ENCODE measurements around the gene RFC2. TPM values are rescaled to one million over a fixed set of nuclear protein-coding genes. Genes with fewer than 3 reads are reported as not detected.

The RFC2 gene
- total RNA-seq, 1 experiment from 2014 or later = 75.6 TPM

DNA sequence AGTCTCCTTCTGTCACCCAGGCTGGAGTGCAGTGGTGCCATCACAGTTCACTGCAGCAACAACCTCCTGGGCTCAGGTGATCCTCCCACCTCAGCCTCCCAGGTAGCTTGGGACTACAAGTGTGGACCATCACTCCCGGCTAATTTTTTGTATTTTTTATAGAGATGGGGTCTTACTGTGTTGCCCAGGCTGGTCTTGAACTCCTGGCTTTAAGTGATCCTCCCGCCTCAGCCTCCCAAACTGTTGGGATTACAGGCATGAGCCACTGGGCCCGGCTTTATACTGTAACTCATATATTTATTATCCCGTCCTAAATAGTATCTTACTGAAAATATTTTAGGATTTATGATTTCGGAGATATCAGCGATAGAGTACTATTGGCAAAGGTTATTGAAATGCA is 69.2 kb downstream of the RFC2 start:
- ChIA-PET CTCF (no interaction called here), POLR2A (interaction anchor here (2.0 kb wide), 1 partner anchor 11 kb away, joined by 5 read pairs; the partner anchor contains the start of gene EIF4H), RAD21 (ENCODE audit: low non-redundant PET in 1 of 2, low total read pairs in 2 of 2, uncharacterized antibody in 2 of 2, unreplicated experiment in 2 of 2) (no interaction called here)
- no peak overlapping the region for H2AFZ ChIP-seq (ENCODE audit: low read depth, low read length, poor library complexity, severe bottlenecking)
- H3K27me3 ChIP-seq (ENCODE audit: insufficient read depth, low read length) = no peaks in the 10 kb centered on the region
- ATAC-seq (no peak), DNase-seq (ENCODE audit: low read depth, low spot score) (no peak)
- H3K36me3 ChIP-seq (ENCODE audit: control insufficient read depth in 1 of 2, insufficient read depth in 2 of 2, low read length in 2 of 2) = peaks cover 23 to 46% of the 10 kb centered on the region in 2 experiments
- H3K4me2 ChIP-seq (ENCODE audit: low read length) = no peak overlapping the region
- H3K4me3 ChIP-seq (replicated peaks in 1 of 2; ENCODE audit: low read depth in 1 of 2, low read length in 2 of 2) = no peak overlapping the region
- H3K9me2 ChIP-seq (ENCODE audit: insufficient read depth) = no peaks in the 10 kb centered on the region
- TF ChIP-seq JUND (IDR thresholded peaks at IDR 0.05) (no peak), YY1 (IDR thresholded peaks at IDR 0.05; ENCODE audit: extremely low read depth, insufficient replicate concordance, low read depth, low read length) (no peak), ELF1 (IDR thresholded peaks at IDR 0.05; ENCODE audit: borderline replicate concordance, low read depth) (no peak), POLR2A (IDR thresholded peaks at IDR 0.05; ENCODE audit: borderline replicate concordance, extremely low read depth, insufficient read depth, insufficient read length) (no peak), SP1 (IDR thresholded peaks at IDR 0.05; ENCODE audit: low read depth) (no peak), FOSL1 (IDR thresholded peaks at IDR 0.05; ENCODE audit: low read depth) (no peak), CBX3 (IDR thresholded peaks at IDR 0.05; ENCODE audit: low read depth) (no peak), ZFX (IDR thresholded peaks at IDR 0.05) (no peak), CEBPB (IDR thresholded peaks at IDR 0.05; ENCODE audit: low read depth) (no peak)
- TF ChIP-seq, protein P1, sequence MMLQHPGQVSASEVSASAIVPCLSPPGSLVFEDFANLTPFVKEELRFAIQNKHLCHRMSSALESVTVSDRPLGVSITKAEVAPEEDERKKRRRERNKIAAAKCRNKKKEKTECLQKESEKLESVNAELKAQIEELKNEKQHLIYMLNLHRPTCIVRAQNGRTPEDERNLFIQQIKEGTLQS (IDR thresholded peaks at IDR 0.05) = no peak
- TF ChIP-seq, protein P2, sequence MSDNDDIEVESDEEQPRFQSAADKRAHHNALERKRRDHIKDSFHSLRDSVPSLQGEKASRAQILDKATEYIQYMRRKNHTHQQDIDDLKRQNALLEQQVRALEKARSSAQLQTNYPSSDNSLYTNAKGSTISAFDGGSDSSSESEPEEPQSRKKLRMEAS (IDR thresholded peaks at IDR 0.05) = no peak
- TF ChIP-seq, protein P3, sequence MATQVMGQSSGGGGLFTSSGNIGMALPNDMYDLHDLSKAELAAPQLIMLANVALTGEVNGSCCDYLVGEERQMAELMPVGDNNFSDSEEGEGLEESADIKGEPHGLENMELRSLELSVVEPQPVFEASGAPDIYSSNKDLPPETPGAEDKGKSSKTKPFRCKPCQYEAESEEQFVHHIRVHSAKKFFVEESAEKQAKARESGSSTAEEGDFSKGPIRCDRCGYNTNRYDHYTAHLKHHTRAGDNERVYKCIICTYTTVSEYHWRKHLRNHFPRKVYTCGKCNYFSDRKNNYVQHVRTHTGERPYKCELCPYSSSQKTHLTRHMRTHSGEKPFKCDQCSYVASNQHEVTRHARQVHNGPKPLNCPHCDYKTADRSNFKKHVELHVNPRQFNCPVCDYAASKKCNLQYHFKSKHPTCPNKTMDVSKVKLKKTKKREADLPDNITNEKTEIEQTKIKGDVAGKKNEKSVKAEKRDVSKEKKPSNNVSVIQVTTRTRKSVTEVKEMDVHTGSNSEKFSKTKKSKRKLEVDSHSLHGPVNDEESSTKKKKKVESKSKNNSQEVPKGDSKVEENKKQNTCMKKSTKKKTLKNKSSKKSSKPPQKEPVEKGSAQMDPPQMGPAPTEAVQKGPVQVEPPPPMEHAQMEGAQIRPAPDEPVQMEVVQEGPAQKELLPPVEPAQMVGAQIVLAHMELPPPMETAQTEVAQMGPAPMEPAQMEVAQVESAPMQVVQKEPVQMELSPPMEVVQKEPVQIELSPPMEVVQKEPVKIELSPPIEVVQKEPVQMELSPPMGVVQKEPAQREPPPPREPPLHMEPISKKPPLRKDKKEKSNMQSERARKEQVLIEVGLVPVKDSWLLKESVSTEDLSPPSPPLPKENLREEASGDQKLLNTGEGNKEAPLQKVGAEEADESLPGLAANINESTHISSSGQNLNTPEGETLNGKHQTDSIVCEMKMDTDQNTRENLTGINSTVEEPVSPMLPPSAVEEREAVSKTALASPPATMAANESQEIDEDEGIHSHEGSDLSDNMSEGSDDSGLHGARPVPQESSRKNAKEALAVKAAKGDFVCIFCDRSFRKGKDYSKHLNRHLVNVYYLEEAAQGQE (IDR thresholded peaks at IDR 0.05; ENCODE audit: low read depth) = no peak
- TF ChIP-seq, protein P4, sequence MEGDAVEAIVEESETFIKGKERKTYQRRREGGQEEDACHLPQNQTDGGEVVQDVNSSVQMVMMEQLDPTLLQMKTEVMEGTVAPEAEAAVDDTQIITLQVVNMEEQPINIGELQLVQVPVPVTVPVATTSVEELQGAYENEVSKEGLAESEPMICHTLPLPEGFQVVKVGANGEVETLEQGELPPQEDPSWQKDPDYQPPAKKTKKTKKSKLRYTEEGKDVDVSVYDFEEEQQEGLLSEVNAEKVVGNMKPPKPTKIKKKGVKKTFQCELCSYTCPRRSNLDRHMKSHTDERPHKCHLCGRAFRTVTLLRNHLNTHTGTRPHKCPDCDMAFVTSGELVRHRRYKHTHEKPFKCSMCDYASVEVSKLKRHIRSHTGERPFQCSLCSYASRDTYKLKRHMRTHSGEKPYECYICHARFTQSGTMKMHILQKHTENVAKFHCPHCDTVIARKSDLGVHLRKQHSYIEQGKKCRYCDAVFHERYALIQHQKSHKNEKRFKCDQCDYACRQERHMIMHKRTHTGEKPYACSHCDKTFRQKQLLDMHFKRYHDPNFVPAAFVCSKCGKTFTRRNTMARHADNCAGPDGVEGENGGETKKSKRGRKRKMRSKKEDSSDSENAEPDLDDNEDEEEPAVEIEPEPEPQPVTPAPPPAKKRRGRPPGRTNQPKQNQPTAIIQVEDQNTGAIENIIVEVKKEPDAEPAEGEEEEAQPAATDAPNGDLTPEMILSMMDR (IDR thresholded peaks at IDR 0.05 in 2 of 3, conservative IDR thresholded peaks at IDR 0.05 in 1 of 3; ENCODE audit: borderline replicate concordance in 1 of 3, insufficient read depth in 1 of 3, low read depth in 2 of 3, low read length in 2 of 3) = no peak
- H3K9ac ChIP-seq (ENCODE audit: low read length) = no peak overlapping the region
- no peak overlapping the region for H3K27ac ChIP-seq (ENCODE audit: low read depth, low read length)
- intact Hi-C loops (cut with micrococcal nuclease) = no loop called here
- peaks cover 100% of the 10 kb centered on the region for H3K79me2 ChIP-seq (ENCODE audit: insufficient read depth, low read length)
- no peaks in the 10 kb centered on the region for H3K9me3 ChIP-seq (ENCODE audit: control insufficient read depth in 1 of 2, insufficient read depth in 1 of 2, low read depth in 1 of 2, low read length in 2 of 2)
- peaks cover 41 to 64% of the 10 kb centered on the region in 2 experiments for H3K4me1 ChIP-seq (ENCODE audit: control insufficient read depth in 1 of 2, insufficient read depth in 2 of 2, low read length in 2 of 2)
- no TSS peak for BruUV-seq (replicated peaks)
- H4K20me1 ChIP-seq (ENCODE audit: insufficient read depth) = peaks cover 62% of the 10 kb centered on the region; the same call in 1 of the 2 replicates
